Hepatocyte (in vitro differentiated cells): Measurements from ENCODE around the gene IGFBP6. TPM values are rescaled to one million over a fixed set of nuclear protein-coding genes. Genes with fewer than 3 reads are reported as not detected.

Experiments used
- DNase-seq: peaks from one replicate; pipeline ENCODE4 v3.0.0-alpha.2; 2016; ENCODE audit warnings: low spot score
- H2AFZ ChIP-seq: fragments of 200-600 bp; sonication (generic); 2 replicates; pipeline ENCODE4 v1.6.0; 2016; ENCODE audit warnings: antibody characterized with exemption, mild to moderate bottlenecking
- H3K27ac ChIP-seq: fragments of 200-600 bp; sonication (generic); 2 replicates; pipeline ENCODE4 v1.5.1; 2016; ENCODE audit warnings: mild to moderate bottlenecking
- H3K27me3 ChIP-seq: fragments of 200-600 bp; sonication (generic); 2 replicates; pipeline ENCODE4 v1.6.1; 2016
- H3K36me3 ChIP-seq: fragments of 200-600 bp; sonication (generic); replicated peaks from 2 replicates; pipeline ENCODE4 v1.5.1; 2016; ENCODE audit warnings: low read depth; ENCODE audit not compliant: insufficient read depth
- H3K4me1 ChIP-seq: fragments of 200-600 bp; sonication (generic); 2 replicates; pipeline ENCODE4 v1.5.1; 2016; ENCODE audit warnings: mild to moderate bottlenecking, moderate library complexity; ENCODE audit not compliant: insufficient read depth
- H3K4me2 ChIP-seq: fragments of 200-600 bp; sonication (generic); 2 replicates; pipeline ENCODE4 v1.6.0; 2016
- H3K4me3 ChIP-seq: fragments of 200-600 bp; sonication (generic); 2 replicates; pipeline ENCODE4 v1.5.1; 2016; ENCODE audit warnings: mild to moderate bottlenecking
- H3K79me2 ChIP-seq: fragments of 200-600 bp; sonication (generic); 2 replicates; pipeline ENCODE4 v1.6.0; 2017; ENCODE audit warnings: mild to moderate bottlenecking
- H3K9me2 ChIP-seq: fragments of 200-600 bp; sonication (generic); replicated peaks from 2 replicates; pipeline ENCODE4 v1.6.0; 2017; ENCODE audit warnings: mild to moderate bottlenecking; ENCODE audit not compliant: insufficient read depth
- H3K9me3 ChIP-seq: fragments of 200-600 bp; sonication (generic); 2 replicates; pipeline ENCODE4 v1.5.1; 2016; ENCODE audit warnings: low read depth, mild to moderate bottlenecking
- H4K20me1 ChIP-seq: fragments of 200-600 bp; sonication (generic); 2 replicates; pipeline ENCODE4 v1.6.0; 2016; ENCODE audit warnings: mild to moderate bottlenecking; ENCODE audit not compliant: insufficient read depth, poor library complexity, severe bottlenecking
- CTCF ChIP-seq: fragments of 200-600 bp; sonication (generic); IDR thresholded peaks from 2 replicates; pipeline ENCODE4 v1.5.1; 2016; ENCODE audit warnings: antibody characterized with exemption, mild to moderate bottlenecking; ENCODE audit not compliant: poor library complexity
- EZH2 ChIP-seq: fragments of 200-600 bp; sonication (generic); IDR thresholded peaks from 2 replicates; pipeline ENCODE4 v1.6.1; 2016; ENCODE audit warnings: antibody characterized with exemption, mild to moderate bottlenecking, borderline replicate concordance
- EZH2phosphoT487 ChIP-seq: fragments of 200-600 bp; sonication (generic); IDR thresholded peaks from one replicate; pipeline ENCODE4 v1.6.1; 2018; ENCODE audit warnings: antibody characterized with exemption, mild to moderate bottlenecking, low read depth, moderate library complexity; ENCODE audit not compliant: unreplicated experiment, severe bottlenecking
- WGBS: methylation state at CpG from one replicate; pipeline ENCODE4 v1.1.6; 2016; ENCODE audit warnings: low lambda C conversion rate; ENCODE audit errors: missing lambda C conversion rate; 5-methylcytosine and 5-hydroxymethylcytosine counted together
- polyA plus RNA-seq: library from polyadenylated mRNA; unstranded; fragments of >200 nt; fragmentation: Nextera tagmentation; extraction: Ambion mirVana; gene quantifications from 2 replicates; pipeline ENCODE4 v1.2.1, GENCODE V29; 2016
- total RNA-seq: library from RNA; depleted of rRNA; stranded (reverse); fragments of >200 nt; gene quantifications from 2 replicates; pipeline ENCODE4 v1.2.3, GENCODE V29; 2014

Gene IGFBP6
- total and polyA plus RNA-seq, 2 experiments from 2014 or later: 25.1 to 86.0 TPM

- WGBS: 87% methylated on average over 13 of the region's 13 CpGs
- H3K36me3 ChIP-seq: no peaks in the 10 kb centered on the region
- H3K9me2 ChIP-seq: no peaks in the 10 kb centered on the region
- H3K27ac ChIP-seq: no peak overlapping the region
- H2AFZ ChIP-seq: no peak overlapping the region
- no peaks in the 10 kb centered on the region for H4K20me1 ChIP-seq
- no peak overlapping the region for H3K4me3 ChIP-seq
- H3K4me1 ChIP-seq: peaks cover 7% of the 10 kb centered on the region
- H3K9me3 ChIP-seq: no peaks in the 10 kb centered on the region
- no peaks in the 10 kb centered on the region for H3K27me3 ChIP-seq
- no peaks in the 10 kb centered on the region for H3K79me2 ChIP-seq
- no peak overlapping the region for H3K4me2 ChIP-seq
- TF ChIP-seq CTCF (no peak), EZH2phosphoT487 (no peak), EZH2 (no peak)
- peak; percentile 15 for DNase-seq
Measured at GRCh38 chr12:53063708-53064612, 33.5 kb upstream of the IGFBP6 start.

- peaks cover 7% of the 10 kb centered on the region for H3K4me1 ChIP-seq
- WGBS: 95% methylated on average over 11 of the region's 11 CpGs
- H3K79me2 ChIP-seq: no peaks in the 10 kb centered on the region
- no peak overlapping the region for H2AFZ ChIP-seq
- no peak for TF ChIP-seq EZH2phosphoT487
- TF ChIP-seq EZH2: no peak
- no peak for TF ChIP-seq CTCF
- no peaks in the 10 kb centered on the region for H4K20me1 ChIP-seq
- H3K4me3 ChIP-seq: no peak overlapping the region
- no peaks in the 10 kb centered on the region for H3K36me3 ChIP-seq
- no peaks in the 10 kb centered on the region for H3K27me3 ChIP-seq
- H3K9me2 ChIP-seq: no peaks in the 10 kb centered on the region
- no peaks in the 10 kb centered on the region for H3K9me3 ChIP-seq
- no peak for DNase-seq
- H3K27ac ChIP-seq: no peak overlapping the region
- H3K4me2 ChIP-seq: no peak overlapping the region
Measured at GRCh38 chr12:53064613-53065436, 32.6 kb upstream of the IGFBP6 start.

GRCh38 chr12:53065470-53065869 lies 32.0 kb upstream of the IGFBP6 start:
- Histone ChIP-seq H3K4me2 (no peak overlapping the region), H3K36me3 (no peaks in the 10 kb centered on the region), H3K27ac (no peak overlapping the region), H3K4me3 (no peak overlapping the region), H3K9me2 (no peaks in the 10 kb centered on the region), H3K27me3 (no peaks in the 10 kb centered on the region), H3K79me2 (no peaks in the 10 kb centered on the region), H3K4me1 (peaks cover 7% of the 10 kb centered on the region), H4K20me1 (no peaks in the 10 kb centered on the region), H3K9me3 (no peaks in the 10 kb centered on the region), H2AFZ (no peak overlapping the region)
- TF ChIP-seq EZH2phosphoT487 (no peak), EZH2 (no peak), CTCF (no peak)
- no peak for DNase-seq
- WGBS: 80% methylated on average over 7 of the region's 7 CpGs
